ENCODE measurements around the gene SIRT3.

- TF ChIP-seq POLR2A (IDR thresholded peaks at IDR 0.05): no peak
- no peak for TF ChIP-seq CTCF (IDR thresholded peaks at IDR 0.05)
Observed at GRCh38 chr11:207863-208180, 28.3 kb downstream of the SIRT3 start.

Measured in heart left ventricle (tissue), 13 donors.